ENCODE results near the gene ST3GAL2.
"Not testable (repeated sequence)": the region's sequence is repeated elsewhere in the genome, so short reads cannot be mapped to it uniquely, and the experiment has no call there.

Gene ST3GAL2

DNA sequence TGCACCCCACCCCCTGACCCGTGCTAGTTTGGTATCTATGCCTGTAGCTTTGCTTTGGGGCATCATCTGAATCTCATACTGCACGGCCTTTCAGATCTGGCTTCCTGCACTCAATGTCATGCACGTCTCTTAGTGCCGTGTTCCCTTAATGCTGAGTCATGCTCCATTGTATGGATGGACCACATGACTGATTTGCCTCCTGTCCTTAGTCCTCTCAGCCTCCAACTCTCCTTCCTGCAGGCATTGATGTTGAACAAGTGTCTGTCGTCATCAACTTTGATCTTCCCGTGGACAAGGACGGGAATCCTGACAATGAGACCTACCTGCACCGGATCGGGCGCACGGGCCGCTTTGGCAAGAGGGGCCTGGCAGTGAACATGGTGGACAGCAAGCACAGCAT is 106.2 kb downstream of the ST3GAL2 start:
- DNase-seq (ENCODE audit: low spot score), result not testable (repeated sequence)

DNA sequence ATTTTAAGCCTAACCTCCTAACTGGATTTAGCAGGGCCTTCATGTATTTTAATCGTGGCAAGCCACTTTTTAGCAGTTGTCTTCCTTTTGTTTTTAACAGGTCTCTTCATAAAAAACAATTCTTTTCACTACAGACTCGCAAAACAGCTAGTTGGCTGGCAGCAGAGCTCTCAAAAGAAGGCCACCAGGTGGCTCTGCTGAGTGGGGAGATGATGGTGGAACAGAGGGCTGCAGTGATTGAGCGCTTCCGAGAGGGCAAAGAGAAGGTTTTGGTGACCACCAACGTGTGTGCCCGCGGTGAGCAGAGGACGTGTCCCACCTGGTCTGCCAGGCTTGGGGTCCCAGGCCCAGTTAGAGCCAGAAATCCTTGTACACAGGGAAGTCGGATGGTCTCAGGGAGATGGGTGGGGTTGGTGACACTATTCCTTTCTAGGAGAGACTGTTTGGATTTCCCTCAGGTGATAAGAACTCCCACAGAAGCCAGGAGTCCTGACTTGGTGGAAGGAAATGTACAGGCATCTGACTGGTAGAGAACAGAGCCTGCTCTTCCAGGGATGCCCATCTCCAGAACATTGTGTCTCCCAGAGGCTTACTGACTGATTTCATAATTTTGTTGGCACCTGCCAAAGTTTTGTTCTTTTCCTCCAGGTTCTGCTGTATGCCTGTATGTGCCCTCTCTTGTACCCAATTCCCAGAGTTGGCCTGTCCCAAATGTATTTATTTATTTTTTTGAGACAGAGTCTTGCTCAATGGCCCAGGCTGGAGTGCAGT is 107.1 kb downstream of the ST3GAL2 start:
- no peak for DNase-seq (ENCODE audit: low spot score)

DNA sequence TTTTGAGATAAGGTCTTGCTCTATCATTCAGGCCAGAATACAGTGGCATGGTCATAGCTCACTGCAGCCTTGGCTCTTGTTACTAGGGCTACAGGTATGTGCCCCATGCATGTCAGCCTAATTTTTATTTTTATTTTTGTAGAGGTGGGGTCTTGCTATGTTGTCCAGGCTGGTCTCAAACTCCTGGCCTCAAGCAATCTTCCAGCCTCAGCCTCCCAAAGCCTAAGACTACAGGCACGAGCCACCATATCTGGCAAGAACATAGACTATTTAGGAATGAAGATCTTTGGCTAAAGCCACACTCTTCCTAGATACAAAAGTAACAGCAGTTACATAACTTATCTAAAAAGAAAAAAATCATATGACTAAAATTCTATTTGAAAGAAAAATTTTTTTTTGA is 107.8 kb downstream of the ST3GAL2 start:
- no peak for DNase-seq (ENCODE audit: low spot score)

All from CD4-positive, alpha-beta T cell treated with Interleukin-6 at 100 ng/mL for 8 hours (primary cell).